HG03342 (cell line): ENCODE results near the gene AVEN.
"Not testable (repeated sequence)": the region's sequence is repeated elsewhere in the genome, so short reads cannot be mapped to it uniquely, and the experiment has no call there.

ENCODE experiments used
- ATAC-seq: cut with Tn5 transposase; IDR thresholded peaks from one replicate; pipeline ENCODE4 v1.9.1; 2021; ENCODE audit warnings: mild to moderate bottlenecking, moderate library complexity; ENCODE audit not compliant: unreplicated experiment

AVEN gene

GRCh38 chr15:33857726-33858125 lies 181.3 kb downstream of the AVEN start:
- ATAC-seq, result no peak

- no peak for ATAC-seq
Measured at GRCh38 chr15:33852570-33852969, 186.4 kb downstream of the AVEN start.

GRCh38 chr15:33852094-33852493 lies 186.9 kb downstream of the AVEN start:
- no peak for ATAC-seq

DNA sequence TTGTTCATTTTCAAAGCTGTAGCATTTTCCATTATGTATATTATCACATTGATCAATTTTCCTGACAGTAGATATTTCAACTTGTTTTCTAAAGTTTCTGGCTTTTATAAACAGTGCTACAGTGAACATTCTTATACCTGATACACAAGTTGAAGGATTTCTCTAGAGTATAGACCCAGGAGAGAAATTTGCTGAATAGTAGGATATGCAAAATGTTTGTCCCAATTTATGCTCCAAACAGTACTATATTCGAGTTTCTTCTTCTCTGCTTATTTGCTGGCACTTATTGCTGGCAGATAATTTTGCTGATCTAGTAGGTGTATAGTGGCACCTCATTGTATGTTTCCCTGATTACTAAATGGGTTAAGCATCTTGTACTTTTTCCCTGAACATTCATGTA lies 187.9 kb downstream of the AVEN start:
- ATAC-seq, result no peak

- ATAC-seq, result no peak
Measured at GRCh38 chr15:33848011-33848410, 191.0 kb downstream of the AVEN start.

DNA sequence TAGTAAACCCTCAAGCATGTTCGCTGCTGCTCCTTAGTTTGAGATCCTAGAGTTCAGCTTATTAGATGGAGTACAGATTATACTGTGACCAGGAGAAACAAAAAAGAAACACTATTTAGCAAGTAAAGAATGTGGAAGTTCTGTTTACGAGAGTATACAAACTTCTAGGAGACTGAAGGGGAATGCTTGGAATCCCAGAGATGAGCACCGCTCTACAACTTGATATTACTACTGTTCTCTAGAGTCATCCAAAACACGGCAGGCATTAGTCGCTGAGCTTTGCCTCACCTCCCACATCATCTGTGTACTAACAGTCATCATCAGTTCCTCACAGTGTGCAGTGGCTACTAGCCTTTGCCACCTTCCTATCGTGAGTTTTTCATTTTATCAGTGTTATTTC lies 192.1 kb downstream of the AVEN start:
- no peak for ATAC-seq

DNA sequence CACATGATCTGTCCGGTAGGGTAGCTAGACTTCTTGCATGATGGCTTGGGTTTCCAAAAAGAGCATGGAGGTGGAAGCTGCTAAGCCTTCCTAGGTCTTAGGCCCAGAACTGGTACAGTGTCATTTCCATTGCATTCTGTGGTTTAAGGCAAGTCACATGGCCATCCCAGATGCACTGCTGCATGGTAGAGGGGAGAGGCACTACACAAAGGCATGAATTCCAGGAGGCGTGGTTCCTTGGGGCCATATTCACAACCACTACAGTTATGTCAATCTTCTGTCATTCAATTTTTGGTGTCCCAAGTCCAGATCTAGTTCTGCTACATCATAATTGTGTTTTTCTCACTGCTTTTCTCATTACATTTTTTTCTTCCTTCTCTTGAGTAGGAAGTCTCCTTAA lies 192.9 kb downstream of the AVEN start:
- no peak for ATAC-seq

DNA sequence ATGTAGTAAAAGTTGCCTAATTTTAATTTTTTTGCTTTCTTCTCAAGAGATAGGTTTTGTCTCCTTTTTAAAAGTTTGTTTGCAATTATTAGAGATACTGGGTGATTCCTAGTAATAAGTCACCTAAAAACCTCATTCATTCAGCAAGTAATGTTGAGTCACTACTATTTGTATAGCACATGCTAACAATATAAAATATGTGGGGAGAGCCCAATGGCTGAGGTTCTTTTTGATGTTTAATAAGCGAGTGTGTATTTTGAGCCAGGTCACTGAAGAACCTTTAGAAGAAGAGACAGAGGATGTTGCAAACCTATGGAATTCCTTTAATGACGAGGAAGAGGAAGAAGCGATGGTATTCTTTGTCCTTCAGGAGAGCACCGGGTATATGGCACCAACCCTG lies 194.4 kb downstream of the AVEN start:
- ATAC-seq, result no peak

- ATAC-seq, result no peak
Measured at GRCh38 chr15:33844186-33844585, 194.8 kb downstream of the AVEN start.

- no peak for ATAC-seq
Measured at GRCh38 chr15:33840615-33841014, 198.4 kb downstream of the AVEN start.

GRCh38 chr15:33839540-33839939 lies 199.5 kb downstream of the AVEN start:
- ATAC-seq, result no peak

DNA sequence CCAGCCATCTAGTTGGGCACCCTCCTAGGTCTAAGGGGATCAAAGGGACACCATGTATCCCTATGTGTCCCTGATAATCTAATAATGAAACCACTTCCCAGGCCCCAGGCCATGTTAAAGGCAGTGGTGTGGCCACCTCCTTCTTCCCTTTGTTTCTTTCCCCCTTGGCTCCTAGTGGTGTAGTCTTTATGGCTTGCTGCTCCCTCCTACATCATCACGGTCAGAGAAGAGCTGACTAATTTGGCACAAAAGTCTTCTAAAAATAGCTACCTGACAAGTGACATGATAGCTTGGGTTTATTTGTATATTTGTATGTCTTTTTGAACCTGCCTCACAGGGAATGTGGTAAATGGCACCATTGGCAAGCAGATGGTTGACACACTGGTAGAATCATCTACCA lies 201.7 kb downstream of the AVEN start:
- ATAC-seq, result no peak

- ATAC-seq, result no peak
Measured at GRCh38 chr15:33834892-33835743, 203.9 kb downstream of the AVEN start.

- ATAC-seq, result no peak
Measured at GRCh38 chr15:33831646-33832045, 207.4 kb downstream of the AVEN start.

GRCh38 chr15:33830351-33830750 lies 208.7 kb downstream of the AVEN start:
- no peak for ATAC-seq

GRCh38 chr15:33826201-33826600 lies 212.8 kb downstream of the AVEN start:
- no peak for ATAC-seq

- no peak for ATAC-seq
Measured at GRCh38 chr15:33825453-33825852, 213.6 kb downstream of the AVEN start.

DNA sequence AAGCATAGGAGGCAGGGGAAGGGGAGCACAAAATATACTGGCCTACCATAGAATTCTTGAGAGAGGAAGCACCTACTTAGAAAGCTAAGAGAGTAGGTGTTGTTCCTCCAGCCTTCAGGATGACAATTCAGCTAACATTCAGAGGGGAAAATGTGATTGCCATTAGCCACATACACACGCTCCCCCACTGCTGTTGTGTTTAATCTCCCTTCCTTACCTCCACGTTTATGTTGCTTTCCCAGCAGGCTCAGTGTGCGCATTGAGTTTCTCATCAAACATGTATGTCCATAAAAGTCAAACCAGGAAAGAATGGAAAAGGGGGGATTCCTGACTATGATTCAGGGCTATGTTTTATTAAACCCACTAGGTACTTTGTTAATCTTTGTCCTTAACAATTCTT lies 215.9 kb downstream of the AVEN start:
- ATAC-seq, result no peak

DNA sequence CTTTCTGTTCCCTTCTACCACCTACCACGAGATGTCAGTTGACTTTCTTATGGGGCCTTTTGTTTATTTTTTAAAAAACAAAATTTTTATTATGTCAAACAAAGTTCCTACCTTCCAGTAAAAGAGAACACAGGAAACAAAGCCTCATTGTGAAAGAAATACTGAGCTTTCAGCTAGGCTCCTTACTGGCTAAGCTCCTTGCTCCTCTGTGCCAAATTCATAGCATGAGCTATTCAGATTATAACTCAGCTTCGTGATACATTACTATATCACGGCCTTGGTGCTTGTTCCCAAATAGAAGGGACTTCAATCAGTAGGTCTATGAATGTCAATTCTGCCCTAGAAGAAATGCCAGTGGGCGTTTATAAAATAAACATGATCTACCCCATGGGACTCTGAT lies 216.5 kb downstream of the AVEN start:
- no peak for ATAC-seq

DNA sequence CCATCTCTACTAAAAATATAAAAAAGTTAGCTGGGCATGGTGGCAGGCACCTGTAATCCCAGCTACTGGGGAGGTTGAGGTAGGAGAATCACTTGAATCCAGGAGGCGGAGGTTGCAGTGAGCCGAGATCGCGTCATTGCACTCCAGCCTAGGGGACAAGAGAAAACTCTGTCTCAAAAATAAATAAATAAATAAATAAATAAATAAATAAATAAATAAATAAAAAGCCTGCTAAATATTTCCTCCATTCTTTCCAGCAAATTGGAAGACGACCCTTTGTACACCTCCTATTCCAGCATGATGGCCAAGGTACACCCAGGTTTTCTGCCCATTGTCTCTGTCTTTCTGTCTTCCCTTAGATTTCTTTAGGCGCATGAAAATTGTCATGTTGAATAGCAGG lies 219.5 kb downstream of the AVEN start:
- not testable (repeated sequence) for ATAC-seq
